Spinal cord (tissue), 10 donors: ENCODE data around the gene YTHDF2. TPM values are rescaled to one million over a fixed set of nuclear protein-coding genes. Genes with fewer than 3 reads are reported as not detected.

ENCODE experiments used
- DNase-seq, 6 donors: peaks; one replicate each; pipeline versions ENCODE4 v3.0.0 to v3.0.0-alpha.2; 2013 to 2015; ENCODE audit warnings: low spot score in 6 of 6, low read depth in 4 of 6
- H3K27ac ChIP-seq: one replicate; pipeline ENCODE4 v1.5.1; 2013; ENCODE audit warnings: low read depth, low read length, control low read depth
- H3K27me3 ChIP-seq: one replicate; pipeline ENCODE4 v1.6.1; 2013; ENCODE audit warnings: low read length; ENCODE audit not compliant: control insufficient read depth, insufficient read depth
- H3K36me3 ChIP-seq: one replicate; pipeline ENCODE4 v1.6.1; 2013; ENCODE audit warnings: low read length; ENCODE audit not compliant: control insufficient read depth, insufficient read depth
- H3K4me1 ChIP-seq: one replicate; pipeline ENCODE4 v1.6.1; 2013; ENCODE audit warnings: low read length; ENCODE audit not compliant: control insufficient read depth, insufficient read depth
- H3K4me3 ChIP-seq: one replicate; pipeline ENCODE4 v1.5.1; 2013; ENCODE audit warnings: low read depth, low read length, control low read depth
- H3K9me3 ChIP-seq: one replicate; pipeline ENCODE4 v1.6.1; 2013; ENCODE audit warnings: low read length; ENCODE audit not compliant: control insufficient read depth, insufficient read depth
- WGBS: methylation state at CpG from one replicate; pipeline ENCODE4 v1.1.5; 2013; ENCODE audit warnings: missing lambda C conversion rate; ENCODE audit not compliant: insufficient coverage; 5-methylcytosine and 5-hydroxymethylcytosine counted together
- polyA plus RNA-seq, 2 donors: library from polyadenylated mRNA; unstranded; fragments of 120-200 nt; gene quantifications; one replicate each; pipeline ENCODE4 v1.2.1, GENCODE V29; 2013; ENCODE audit not compliant: insufficient read length in 2 of 2
- total RNA-seq, 2 donors: library from RNA; depleted of rRNA in 1 of 2; stranded (reverse); fragments of 120-200 nt in 1 of 2; fragments of >200 nt in 1 of 2; gene quantifications; one replicate each; pipeline versions ENCODE4 v1.2.3 to v1.2.4, GENCODE V29; 2013 to 2014
- donor health status: healthy.

YTHDF2 gene
- total and polyA plus RNA-seq, 4 donors: 46.9 to 66.5 (median 52.4) TPM

GRCh38 chr1:28775121-28775942, 38.6 kb downstream of the YTHDF2 start:
- H3K4me1 ChIP-seq: peaks cover 7% of the 10 kb centered on the region
- no peaks in the 10 kb centered on the region for H3K27me3 ChIP-seq
- peak overlapping the region; percentile 30 for H3K4me3 ChIP-seq
- 20% methylated on average over 36 of the region's 39 CpGs for WGBS
- H3K9me3 ChIP-seq: no peaks in the 10 kb centered on the region
- H3K27ac ChIP-seq: no peak overlapping the region
- H3K36me3 ChIP-seq: peaks cover 14% of the 10 kb centered on the region
- DNase-seq: peak in 3 of 6 donors; percentile 11 to 61 (median 60)

GRCh38 chr1:28776341-28776740, 39.6 kb downstream of the YTHDF2 start:
- peaks cover 9% of the 10 kb centered on the region for H3K36me3 ChIP-seq
- DNase-seq: no peak
- WGBS: 95% methylated on average over 10 of the region's 17 CpGs
- no peaks in the 10 kb centered on the region for H3K27me3 ChIP-seq
- peaks cover 7% of the 10 kb centered on the region for H3K4me1 ChIP-seq
- no peak overlapping the region for H3K27ac ChIP-seq
- H3K4me3 ChIP-seq: no peak overlapping the region
- H3K9me3 ChIP-seq: no peaks in the 10 kb centered on the region

- DNase-seq: no peak
- H3K9me3 ChIP-seq: no peaks in the 10 kb centered on the region
- H3K4me3 ChIP-seq: no peak overlapping the region
- peaks cover 7% of the 10 kb centered on the region for H3K4me1 ChIP-seq
- 92% methylated on average over 2 of the region's 2 CpGs for whole genome bisulfite sequencing
- no peak overlapping the region for H3K27ac ChIP-seq
- no peaks in the 10 kb centered on the region for H3K27me3 ChIP-seq
- peaks cover 9% of the 10 kb centered on the region for H3K36me3 ChIP-seq
Measured at GRCh38 chr1:28778021-28778420, 41.3 kb downstream of the YTHDF2 start.

GRCh38 chr1:28779751-28780408, 43.1 kb downstream of the YTHDF2 start:
- Histone ChIP-seq H3K36me3 (peaks cover 4% of the 10 kb centered on the region), H3K27me3 (no peaks in the 10 kb centered on the region)

GRCh38 chr1:28781305-28781704, 44.6 kb downstream of the YTHDF2 start:
- H3K4me3 ChIP-seq: no peak overlapping the region
- H3K27me3 ChIP-seq: no peaks in the 10 kb centered on the region
- peaks cover 4% of the 10 kb centered on the region for H3K4me1 ChIP-seq
- H3K9me3 ChIP-seq: no peaks in the 10 kb centered on the region
- DNase-seq: no peak
- no peaks in the 10 kb centered on the region for H3K36me3 ChIP-seq
- WGBS: 81% methylated on average over 2 of the region's 11 CpGs
- H3K27ac ChIP-seq: no peak overlapping the region

More at GRCh38 chr1:28779751-28780408, 43.1 kb downstream of the YTHDF2 start:
- DNase-seq: no peak
- Histone ChIP-seq H3K27ac (no peak overlapping the region), H3K4me1 (peaks cover 7% of the 10 kb centered on the region), H3K4me3 (no peak overlapping the region), H3K9me3 (no peaks in the 10 kb centered on the region)
- 91% methylated on average over 4 of the region's 6 CpGs for WGBS

GRCh38 chr1:28782011-28782410, 45.3 kb downstream of the YTHDF2 start:
- no peaks in the 10 kb centered on the region for H3K36me3 ChIP-seq
- no peak for DNase-seq
- H3K9me3 ChIP-seq: no peaks in the 10 kb centered on the region
- 65% methylated on average over 2 of the region's 3 CpGs for WGBS
- H3K4me3 ChIP-seq: no peak overlapping the region
- no peak overlapping the region for H3K27ac ChIP-seq
- H3K4me1 ChIP-seq: peaks cover 4% of the 10 kb centered on the region
- no peaks in the 10 kb centered on the region for H3K27me3 ChIP-seq

- Histone ChIP-seq H3K27ac (no peak overlapping the region), H3K9me3 (no peaks in the 10 kb centered on the region), H3K36me3 (no peaks in the 10 kb centered on the region), H3K4me1 (peaks cover 4% of the 10 kb centered on the region), H3K4me3 (no peak overlapping the region), H3K27me3 (no peaks in the 10 kb centered on the region)
- WGBS: no CpG with 5 or more reads among the region's 2 CpGs
- DNase-seq: no peak
Measured at GRCh38 chr1:28783363-28783762, 46.6 kb downstream of the YTHDF2 start.

GRCh38 chr1:28789412-28789811, 52.7 kb downstream of the YTHDF2 start:
- 91% methylated on average over 9 of the region's 9 CpGs for WGBS
- no peak for DNase-seq
- no peaks in the 10 kb centered on the region for H3K36me3 ChIP-seq
- H3K27me3 ChIP-seq: no peaks in the 10 kb centered on the region
- H3K4me1 ChIP-seq: peaks cover 4% of the 10 kb centered on the region
- H3K9me3 ChIP-seq: no peaks in the 10 kb centered on the region
- H3K4me3 ChIP-seq: no peak overlapping the region
- no peak overlapping the region for H3K27ac ChIP-seq

- H3K36me3 ChIP-seq: no peaks in the 10 kb centered on the region
- H3K4me3 ChIP-seq: no peak overlapping the region
- WGBS: 70% methylated on average over 5 of the region's 6 CpGs
- peaks cover 4% of the 10 kb centered on the region for H3K4me1 ChIP-seq
- no peaks in the 10 kb centered on the region for H3K9me3 ChIP-seq
- no peaks in the 10 kb centered on the region for H3K27me3 ChIP-seq
- DNase-seq: no peak
- H3K27ac ChIP-seq: no peak overlapping the region
Measured at GRCh38 chr1:28789816-28790215, 53.1 kb downstream of the YTHDF2 start.
